COLO668 (cell line): ENCODE results near the gene BCAR1.
"Not testable (repeated sequence)": the region's sequence is repeated elsewhere in the genome, so short reads cannot be mapped to it uniquely, and the experiment has no call there.

Source experiments
- DNase-seq: peaks from one replicate; lab custom pipeline; 2025; ENCODE audit not compliant: unreplicated experiment; lab: John Stamatoyannopoulos, UW

The BCAR1 gene

GRCh38 chr16:75206749-75207451 is 44.5 kb downstream of the BCAR1 start, which contains the start of gene CTRB2:
CTRB2 (minus strand) TSS chr16:75207161; CDS start chr16:75207141, 20 bp downstream.
- no peak for DNase-seq

DNA sequence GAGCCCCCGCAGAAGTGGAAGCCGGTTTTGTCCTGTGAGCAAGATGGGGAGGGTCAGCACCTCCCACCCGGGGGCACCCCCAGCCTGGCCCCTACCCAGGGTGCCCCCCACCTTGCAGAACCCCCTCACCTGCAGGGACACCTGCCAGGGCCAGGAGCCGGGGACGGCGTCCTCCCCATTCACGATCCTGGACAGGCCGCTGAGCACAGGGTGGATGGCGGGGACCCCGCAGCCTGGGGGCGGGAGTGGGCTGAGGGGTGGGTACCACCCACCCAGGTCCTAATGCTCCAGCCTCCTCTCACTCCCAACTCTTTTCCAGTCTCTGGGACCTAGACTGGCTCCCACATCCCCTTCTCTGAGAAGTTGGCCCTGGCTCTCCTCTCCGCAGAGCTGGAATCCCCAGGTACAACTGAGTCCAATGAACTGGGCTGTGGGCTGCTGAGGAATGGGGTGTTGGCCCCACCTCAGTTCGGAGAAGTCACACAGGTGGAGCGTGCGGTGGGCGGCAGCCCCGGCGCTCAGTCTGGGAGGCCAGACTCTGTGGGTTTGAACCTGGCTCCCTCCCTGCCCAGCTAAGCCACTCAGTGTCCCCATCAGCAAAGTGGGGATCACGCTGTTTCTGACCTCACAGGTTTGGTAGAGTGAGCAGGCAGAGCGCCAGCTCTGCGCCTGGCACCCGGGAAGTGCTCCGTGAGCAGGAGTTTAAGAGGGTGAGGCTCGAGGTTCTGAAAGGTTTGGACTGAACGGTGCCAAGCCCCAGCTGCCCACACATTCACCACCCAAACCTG is 45.3 kb downstream of the BCAR1 start:
- not testable (repeated sequence) for DNase-seq

- not testable (repeated sequence) for DNase-seq
Measured at GRCh38 chr16:75205438-75205837, 46.0 kb downstream of the BCAR1 start.

GRCh38 chr16:75204905-75205304 is 46.5 kb downstream of the BCAR1 start:
- DNase-seq: not testable (repeated sequence)

DNA sequence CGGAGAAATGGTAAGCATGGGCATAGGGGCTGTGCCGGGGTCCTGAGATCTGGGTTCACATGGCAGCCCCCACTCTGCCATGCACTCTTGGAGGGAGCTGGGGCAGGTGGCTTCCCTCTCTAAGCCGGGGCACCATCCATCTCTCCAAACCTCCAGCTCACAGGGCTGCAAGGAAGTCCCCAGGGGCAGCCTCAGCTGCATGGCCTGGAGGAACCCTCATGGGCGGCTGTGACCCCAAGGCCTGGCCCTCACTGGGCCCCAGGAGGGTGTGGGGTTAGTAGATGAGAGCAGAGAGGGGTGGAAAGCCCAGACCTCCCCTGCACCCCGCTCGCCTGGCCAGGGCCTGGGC is 47.0 kb downstream of the BCAR1 start:
- no peak for DNase-seq

DNA sequence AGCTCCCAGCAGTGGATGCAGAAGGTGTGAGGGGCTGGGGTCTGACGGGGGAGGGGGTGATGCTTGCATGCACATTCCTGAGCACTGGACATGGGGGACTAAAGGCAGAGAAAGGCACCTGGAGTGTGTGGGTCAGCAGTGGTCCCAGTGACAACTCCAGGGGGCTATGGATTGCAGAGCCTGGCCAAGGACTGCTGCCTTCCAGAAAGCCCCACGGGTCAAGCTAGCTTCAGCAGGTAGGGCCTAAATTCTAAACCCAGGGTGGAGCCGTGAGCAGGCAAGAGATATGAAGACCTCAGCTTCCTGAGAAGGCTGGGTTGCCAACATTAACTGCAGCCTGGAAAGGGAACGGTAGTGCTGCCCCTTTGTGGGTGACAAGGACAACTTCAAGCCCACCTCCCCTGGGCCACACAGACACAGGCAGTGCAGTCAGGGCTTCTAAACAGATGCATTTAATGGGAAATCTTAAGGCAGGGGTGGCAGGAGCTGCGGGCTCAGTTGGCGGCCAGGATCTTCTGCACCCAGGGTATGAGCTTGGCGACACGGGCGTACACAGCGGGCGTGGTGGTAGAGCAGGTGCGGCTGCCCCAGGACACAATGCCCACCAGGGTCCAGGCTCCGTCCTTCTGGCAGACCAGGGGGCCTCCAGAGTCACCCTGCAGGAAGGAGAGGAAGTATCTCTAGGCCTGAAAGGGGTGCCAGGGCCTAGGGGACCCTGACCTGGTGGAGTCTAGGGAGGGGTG is 47.6 kb downstream of the BCAR1 start:
- no peak for DNase-seq

DNA sequence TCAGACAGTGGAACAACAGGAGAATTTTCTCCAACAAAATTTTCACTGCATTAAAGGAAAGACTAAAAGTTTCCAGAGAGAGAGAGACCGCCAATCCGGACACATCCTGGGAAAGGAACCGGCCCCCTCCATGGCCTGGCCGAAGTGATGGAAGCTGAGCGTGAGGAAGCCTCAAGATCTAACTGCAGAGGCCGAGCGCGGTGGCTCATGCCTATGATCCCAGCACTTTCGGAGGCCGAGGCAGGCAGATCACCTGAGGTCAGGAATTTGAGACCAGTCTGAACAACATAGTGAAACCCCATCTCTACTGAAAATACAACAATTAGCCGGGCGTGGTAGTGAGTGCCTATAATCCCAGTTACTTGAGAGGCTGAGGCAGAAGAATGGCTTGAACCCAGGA is 48.3 kb downstream of the BCAR1 start:
- no peak for DNase-seq

DNA sequence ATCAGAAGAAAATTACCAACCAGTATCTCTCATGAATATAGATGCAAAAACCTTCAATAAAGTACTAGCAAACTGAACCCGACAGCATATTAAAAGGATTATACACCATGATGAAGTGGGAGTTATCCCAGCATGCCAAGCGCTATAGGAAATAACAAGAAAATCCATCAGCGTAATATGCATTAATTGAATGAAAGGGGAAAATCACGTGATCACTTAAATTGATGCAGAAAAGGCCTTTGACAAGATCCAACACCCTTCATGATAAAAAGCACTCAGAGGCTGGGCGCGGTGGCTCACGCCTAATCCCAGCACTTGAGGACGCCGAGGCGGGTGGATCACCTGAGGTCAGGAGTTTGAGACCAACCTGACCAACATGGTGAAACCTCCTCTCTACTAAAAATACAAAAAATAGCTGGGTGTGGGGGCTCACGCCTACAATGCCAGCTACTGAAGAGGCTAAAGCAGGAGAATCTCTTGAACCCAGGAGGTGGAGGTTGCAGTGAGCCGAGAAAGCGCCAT is 49.3 kb downstream of the BCAR1 start:
- DNase-seq: no peak

- DNase-seq: no peak
Measured at GRCh38 chr16:75198135-75198600, 53.3 kb downstream of the BCAR1 start.

GRCh38 chr16:75197522-75198134 is 53.8 kb downstream of the BCAR1 start:
- no peak for DNase-seq

GRCh38 chr16:75196836-75197235 is 54.6 kb downstream of the BCAR1 start:
- DNase-seq: no peak

- DNase-seq: no peak
Measured at GRCh38 chr16:75195811-75196790, 55.3 kb downstream of the BCAR1 start.

GRCh38 chr16:75193730-75194444 is 57.5 kb downstream of the BCAR1 start:
- DNase-seq: no peak

DNA sequence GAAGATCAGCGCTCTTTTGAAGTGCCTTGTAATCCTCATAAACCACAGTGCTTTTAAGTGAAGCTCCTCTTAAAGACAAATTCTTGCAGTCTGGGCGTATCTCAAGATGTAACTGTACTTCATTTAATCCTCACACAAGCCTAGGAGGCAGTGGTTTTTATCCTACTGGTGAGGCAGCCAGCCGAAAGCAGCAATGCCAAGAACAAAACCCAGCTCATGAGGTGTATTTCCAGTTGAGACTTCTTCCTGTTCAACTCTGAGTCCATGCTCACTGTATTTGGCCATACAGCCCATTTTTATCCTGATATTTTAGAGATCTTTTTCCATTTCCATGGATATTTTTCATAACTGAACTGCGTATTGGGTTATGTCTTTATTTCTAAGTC is 58.2 kb downstream of the BCAR1 start:
- DNase-seq: no peak

DNA sequence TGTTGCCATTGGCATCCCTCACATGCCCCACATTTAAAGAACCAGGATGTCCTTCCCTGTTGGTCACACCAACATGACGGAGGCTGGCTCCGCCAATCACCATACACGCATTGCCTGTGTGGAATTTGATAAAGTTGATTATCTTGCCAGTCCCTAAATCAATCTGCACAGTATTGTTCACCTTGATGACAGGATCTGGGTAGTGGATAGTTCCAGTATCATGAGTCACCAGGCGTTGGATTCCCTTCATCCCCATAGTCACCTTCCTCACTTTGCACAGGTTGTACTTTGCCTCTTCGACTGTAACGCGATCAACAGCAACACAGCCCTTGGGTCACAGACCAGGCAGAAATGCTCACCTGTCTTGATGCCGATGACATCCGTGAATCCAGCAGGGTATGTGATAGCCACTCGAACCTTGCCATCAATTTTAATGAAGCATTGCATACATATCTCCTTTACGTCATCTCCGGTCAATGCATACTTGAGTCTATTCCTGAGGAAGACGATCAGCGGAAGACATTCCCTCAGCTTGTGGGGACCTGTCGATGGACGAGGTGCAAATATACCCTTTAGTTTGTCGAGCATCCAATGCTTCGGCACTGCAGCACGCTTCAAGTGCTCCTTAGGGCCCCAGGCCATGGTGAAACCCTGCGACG is 58.7 kb downstream of the BCAR1 start:
- DNase-seq: no peak

DNA sequence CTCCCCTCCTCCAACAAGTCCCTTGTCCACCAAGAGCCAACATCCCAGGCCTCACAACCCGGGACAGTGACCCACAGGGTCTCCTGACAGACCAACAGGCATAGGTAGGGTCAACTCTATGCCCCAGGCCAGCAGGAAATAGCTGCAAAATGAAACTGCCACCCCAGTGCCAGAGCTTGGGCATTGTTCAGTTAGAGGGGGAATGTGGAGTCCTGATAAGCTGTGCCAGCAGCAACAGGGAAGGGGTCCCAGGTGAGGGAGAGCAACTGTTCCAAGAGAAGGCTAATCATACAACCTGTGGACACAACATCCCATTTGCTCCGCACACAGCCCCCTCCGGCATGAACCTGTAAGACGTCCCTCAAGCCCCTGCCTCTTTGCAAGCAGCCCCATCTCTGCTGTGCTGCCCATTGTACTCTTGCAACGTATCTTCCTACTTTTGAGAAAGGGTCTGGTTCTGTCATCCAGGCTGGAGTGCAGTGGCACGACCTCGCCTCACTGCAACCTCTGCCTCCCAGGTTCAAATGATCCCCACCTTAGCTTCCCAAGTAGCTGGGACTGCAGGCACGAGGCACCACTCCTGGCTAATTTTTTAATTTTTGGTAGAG is 61.7 kb downstream of the BCAR1 start:
- no peak for DNase-seq

DNA sequence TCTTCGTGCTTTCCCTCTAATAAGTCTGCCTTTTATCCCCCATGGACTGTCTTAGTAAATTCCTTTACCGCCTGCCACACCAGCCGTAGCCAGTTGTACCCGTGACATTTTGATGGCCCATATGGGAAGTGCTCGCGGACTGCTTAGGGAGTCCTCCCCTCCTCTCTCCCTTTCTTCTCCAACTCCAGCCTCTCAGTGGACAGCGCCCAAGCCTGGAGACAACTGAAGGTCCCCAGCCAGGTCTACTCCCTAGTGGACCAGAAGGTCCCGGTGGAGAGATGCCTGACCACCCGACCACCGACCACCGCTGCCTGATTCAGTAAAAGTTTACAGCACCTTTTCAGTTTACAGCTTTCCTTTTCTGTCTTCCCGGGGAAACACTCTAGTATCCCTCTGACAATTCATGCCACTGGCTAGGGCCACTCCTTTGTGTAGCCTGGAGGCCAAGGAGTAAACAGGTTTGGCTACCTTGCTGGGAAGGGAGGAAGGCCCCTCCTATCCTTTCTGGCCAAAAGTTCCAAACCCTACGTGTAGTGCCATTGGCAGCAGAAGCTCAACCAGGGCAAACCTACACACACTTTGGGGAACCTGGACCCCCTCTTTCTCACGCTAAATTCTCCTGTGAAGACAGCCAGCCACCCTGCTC is 62.5 kb downstream of the BCAR1 start:
- DNase-seq: no peak

- no peak for DNase-seq
Measured at GRCh38 chr16:75181630-75182029, 69.8 kb downstream of the BCAR1 start.
